DND-41 (cell line): ENCODE data around the gene TNC.

Source experiments
- EZH2 ChIP-seq: IDR thresholded peaks from 3 replicates; pipeline ENCODE4 v1.6.1; 2012; ENCODE audit warnings: borderline replicate concordance, low read depth, mild to moderate bottlenecking, moderate library complexity, low read length, inconsistent platforms; ENCODE audit not compliant: severe bottlenecking
- TF ChIP-seq, protein P1 (sequence below): IDR thresholded peaks from 2 replicates; pipeline ENCODE4 v1.5.1; 2012; ENCODE audit warnings: borderline replicate concordance, low read length, moderate library complexity, mild to moderate bottlenecking; ENCODE audit not compliant: poor library complexity, severe bottlenecking; ENCODE audit errors: extremely low read depth

DNA sequence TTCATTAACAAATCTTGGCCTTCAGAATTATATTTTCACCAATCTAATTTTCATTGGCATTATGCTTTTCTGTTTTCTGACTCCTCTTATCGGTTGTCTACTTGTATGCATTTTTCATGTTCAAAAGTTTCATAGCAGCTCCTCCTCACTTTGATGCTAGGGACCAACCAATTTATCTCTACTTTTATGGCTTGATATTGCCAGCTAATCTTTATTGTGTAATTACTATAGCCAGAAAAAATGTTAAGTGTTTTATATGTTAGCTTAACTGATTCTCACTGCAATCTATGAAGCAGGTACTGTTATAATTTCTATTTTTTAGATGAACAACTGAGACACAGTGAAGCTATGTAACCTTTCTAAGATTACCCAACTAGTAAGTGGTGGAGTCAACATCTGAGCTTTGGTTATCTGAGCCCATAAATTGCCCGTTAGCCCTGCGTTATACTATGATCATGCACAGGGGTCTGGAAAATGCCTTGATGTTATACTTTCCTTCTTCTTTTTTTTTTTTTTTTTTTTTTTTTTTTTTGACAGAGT lies 34.4 kb upstream of the TNC start:
- TF ChIP-seq, protein P1, sequence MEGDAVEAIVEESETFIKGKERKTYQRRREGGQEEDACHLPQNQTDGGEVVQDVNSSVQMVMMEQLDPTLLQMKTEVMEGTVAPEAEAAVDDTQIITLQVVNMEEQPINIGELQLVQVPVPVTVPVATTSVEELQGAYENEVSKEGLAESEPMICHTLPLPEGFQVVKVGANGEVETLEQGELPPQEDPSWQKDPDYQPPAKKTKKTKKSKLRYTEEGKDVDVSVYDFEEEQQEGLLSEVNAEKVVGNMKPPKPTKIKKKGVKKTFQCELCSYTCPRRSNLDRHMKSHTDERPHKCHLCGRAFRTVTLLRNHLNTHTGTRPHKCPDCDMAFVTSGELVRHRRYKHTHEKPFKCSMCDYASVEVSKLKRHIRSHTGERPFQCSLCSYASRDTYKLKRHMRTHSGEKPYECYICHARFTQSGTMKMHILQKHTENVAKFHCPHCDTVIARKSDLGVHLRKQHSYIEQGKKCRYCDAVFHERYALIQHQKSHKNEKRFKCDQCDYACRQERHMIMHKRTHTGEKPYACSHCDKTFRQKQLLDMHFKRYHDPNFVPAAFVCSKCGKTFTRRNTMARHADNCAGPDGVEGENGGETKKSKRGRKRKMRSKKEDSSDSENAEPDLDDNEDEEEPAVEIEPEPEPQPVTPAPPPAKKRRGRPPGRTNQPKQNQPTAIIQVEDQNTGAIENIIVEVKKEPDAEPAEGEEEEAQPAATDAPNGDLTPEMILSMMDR: no peak
- TF ChIP-seq EZH2: no peak
